Measurements from ENCODE around the gene ARHGEF40.

ARHGEF40 gene

GRCh38 chr14:21106498-21107282 is 36.6 kb downstream of the ARHGEF40 start:
- TF ChIP-seq REST (IDR thresholded peaks at IDR 0.05; ENCODE audit: insufficient read depth in 1 of 2, low read depth in 2 of 2, low read length in 2 of 2): no peak
- TF ChIP-seq FOXP2 (optimal IDR thresholded peaks at IDR 0.05; ENCODE audit: borderline replicate concordance, extremely low read depth, extremely low read length, insufficient read depth): no peak
- TF ChIP-seq TAF1 (IDR thresholded peaks at IDR 0.05; ENCODE audit: borderline replicate concordance, insufficient read depth, low read length): no peak
- TF ChIP-seq SIN3A (IDR thresholded peaks at IDR 0.05; ENCODE audit: borderline replicate concordance, insufficient read depth, low read length): no peak
- TF ChIP-seq POLR2AphosphoS5 (IDR thresholded peaks at IDR 0.05; ENCODE audit: low read depth, low read length): no peak

- TF ChIP-seq TAF1 (IDR thresholded peaks at IDR 0.05; ENCODE audit: borderline replicate concordance, insufficient read depth, low read length): no peak
- no peak for TF ChIP-seq POLR2AphosphoS5 (IDR thresholded peaks at IDR 0.05; ENCODE audit: low read depth, low read length)
- TF ChIP-seq SIN3A (IDR thresholded peaks at IDR 0.05; ENCODE audit: borderline replicate concordance, insufficient read depth, low read length): no peak
- no peak for TF ChIP-seq REST (IDR thresholded peaks at IDR 0.05; ENCODE audit: insufficient read depth in 1 of 2, low read depth in 2 of 2, low read length in 2 of 2)
- TF ChIP-seq FOXP2 (optimal IDR thresholded peaks at IDR 0.05; ENCODE audit: borderline replicate concordance, extremely low read depth, extremely low read length, insufficient read depth): no peak
Measured at GRCh38 chr14:21107283-21107800, 37.2 kb downstream of the ARHGEF40 start.

GRCh38 chr14:21108791-21109190 is 38.7 kb downstream of the ARHGEF40 start:
- TF ChIP-seq FOXP2 (optimal IDR thresholded peaks at IDR 0.05; ENCODE audit: borderline replicate concordance, extremely low read depth, extremely low read length, insufficient read depth) (no peak), SIN3A (IDR thresholded peaks at IDR 0.05; ENCODE audit: borderline replicate concordance, insufficient read depth, low read length) (no peak), REST (IDR thresholded peaks at IDR 0.05; ENCODE audit: insufficient read depth in 1 of 2, low read depth in 2 of 2, low read length in 2 of 2) (no peak), POLR2AphosphoS5 (IDR thresholded peaks at IDR 0.05; ENCODE audit: low read depth, low read length) (no peak), TAF1 (IDR thresholded peaks at IDR 0.05; ENCODE audit: borderline replicate concordance, insufficient read depth, low read length) (no peak)

GRCh38 chr14:21109377-21110138 is 39.5 kb downstream of the ARHGEF40 start:
- no peak for TF ChIP-seq POLR2AphosphoS5 (IDR thresholded peaks at IDR 0.05; ENCODE audit: low read depth, low read length)
- TF ChIP-seq SIN3A (IDR thresholded peaks at IDR 0.05; ENCODE audit: borderline replicate concordance, insufficient read depth, low read length): no peak
- TF ChIP-seq TAF1 (IDR thresholded peaks at IDR 0.05; ENCODE audit: borderline replicate concordance, insufficient read depth, low read length): no peak
- no peak for TF ChIP-seq FOXP2 (optimal IDR thresholded peaks at IDR 0.05; ENCODE audit: borderline replicate concordance, extremely low read depth, extremely low read length, insufficient read depth)
- no peak for TF ChIP-seq REST (IDR thresholded peaks at IDR 0.05; ENCODE audit: insufficient read depth in 1 of 2, low read depth in 2 of 2, low read length in 2 of 2)
